H54 (cell line): ENCODE results near the gene TAB2.

Experiments used
- DNase-seq: peaks from one replicate; pipeline ENCODE4 v3.0.0; 2011; ENCODE audit warnings: low spot score, mixed read lengths; ENCODE audit not compliant: insufficient read length
- FAIRE-seq: peaks from 3 replicates; lab custom pipeline; 2011; peaks lifted over from hg19 to GRCh38; lab: Jason Lieb, UNC
- POLR2A ChIP-seq: IDR thresholded peaks from 2 replicates; pipeline ENCODE4 v1.6.1; 2011; ENCODE audit warnings: low read depth, mild to moderate bottlenecking, low read length

Gene TAB2

GRCh38 chr6:149405823-149406765 is 88.6 kb downstream of the TAB2 start:
- DNase-seq = no peak
- no peak for FAIRE-seq
- TF ChIP-seq POLR2A = no peak

GRCh38 chr6:149409617-149410016 is 92.1 kb downstream of the TAB2 start:
- no peak for TF ChIP-seq POLR2A
- no peak for FAIRE-seq

DNA sequence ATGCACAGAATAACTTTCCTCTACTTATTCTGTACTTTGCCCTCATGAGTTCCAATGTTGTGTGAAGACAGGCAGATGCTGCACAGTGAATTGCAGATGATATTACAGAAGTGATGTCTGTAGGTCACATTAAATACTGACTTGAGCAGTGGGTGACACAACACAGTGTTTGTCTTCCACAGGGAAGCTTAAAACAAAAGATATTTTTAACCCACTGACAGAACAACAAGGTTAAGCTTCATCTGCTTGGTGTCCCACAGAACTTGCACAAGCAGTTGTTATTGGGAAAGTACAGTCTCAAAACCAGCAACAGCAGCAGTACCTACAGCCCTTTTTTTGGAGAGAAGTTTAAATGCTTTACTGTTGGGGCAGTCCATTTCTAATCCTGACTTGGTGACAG is 93.0 kb downstream of the TAB2 start:
- DNase-seq (no peak), FAIRE-seq (no peak)
- TF ChIP-seq POLR2A = no peak

More at GRCh38 chr6:149409617-149410016, 92.1 kb downstream of the TAB2 start:
- no peak for DNase-seq

DNA sequence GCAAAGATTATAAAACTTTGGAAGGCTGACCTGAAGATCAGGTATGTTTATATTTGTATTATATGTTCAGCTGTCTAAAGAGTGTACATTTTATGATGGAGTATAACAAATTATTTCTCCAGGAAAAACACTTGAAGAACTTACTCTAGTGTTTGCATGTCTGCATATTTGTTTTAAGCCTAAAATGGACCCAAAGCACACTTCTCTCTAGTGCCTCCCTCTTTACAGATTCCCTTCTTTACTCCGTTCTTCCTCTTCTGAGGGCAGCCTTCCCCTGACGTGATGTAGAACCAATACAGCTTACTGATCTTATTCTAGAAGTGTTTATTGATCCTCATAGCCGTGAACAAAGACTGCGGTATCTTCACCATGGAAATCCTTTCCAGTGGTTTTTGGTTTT is 96.5 kb downstream of the TAB2 start:
- DNase-seq (no peak), FAIRE-seq (no peak)
- TF ChIP-seq POLR2A = no peak

- FAIRE-seq (no peak), DNase-seq (no peak)
- no peak for TF ChIP-seq POLR2A
Measured at GRCh38 chr6:149414821-149415220, 97.3 kb downstream of the TAB2 start.

DNA sequence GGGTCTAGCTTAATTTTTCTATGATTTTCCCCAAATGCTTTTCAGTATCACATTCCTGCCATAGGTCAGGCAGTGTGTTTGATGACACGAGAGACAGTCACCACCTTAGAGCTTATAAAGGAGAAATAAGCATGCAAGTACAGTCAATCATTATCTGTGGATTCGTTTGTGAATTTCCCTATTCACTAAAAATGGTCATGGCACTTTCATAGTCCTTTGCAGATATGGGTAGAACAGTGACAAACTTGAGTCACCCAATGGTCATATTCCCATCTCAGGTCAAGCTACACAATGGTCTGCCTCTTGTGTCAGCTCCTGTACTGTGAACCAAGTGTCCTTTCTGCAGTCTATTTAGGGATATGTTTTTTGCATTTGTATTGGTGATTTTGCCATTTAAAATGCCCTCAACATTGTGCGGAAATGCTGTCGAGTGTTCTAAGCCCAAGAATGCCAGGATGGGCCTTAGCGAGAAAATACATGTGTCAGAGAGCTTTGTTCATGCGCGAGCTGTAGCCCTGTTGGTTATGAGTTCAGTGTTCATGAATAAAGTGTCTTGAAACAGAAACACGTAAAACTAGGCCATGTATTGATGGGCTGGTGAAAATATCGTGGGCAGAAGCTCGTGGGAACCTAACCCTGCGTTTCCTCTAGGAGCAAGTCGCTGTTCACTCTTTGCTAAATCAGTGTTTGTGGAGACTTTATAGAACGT is 102.3 kb downstream of the TAB2 start:
- FAIRE-seq (no peak), DNase-seq (no peak)
- no peak for TF ChIP-seq POLR2A

DNA sequence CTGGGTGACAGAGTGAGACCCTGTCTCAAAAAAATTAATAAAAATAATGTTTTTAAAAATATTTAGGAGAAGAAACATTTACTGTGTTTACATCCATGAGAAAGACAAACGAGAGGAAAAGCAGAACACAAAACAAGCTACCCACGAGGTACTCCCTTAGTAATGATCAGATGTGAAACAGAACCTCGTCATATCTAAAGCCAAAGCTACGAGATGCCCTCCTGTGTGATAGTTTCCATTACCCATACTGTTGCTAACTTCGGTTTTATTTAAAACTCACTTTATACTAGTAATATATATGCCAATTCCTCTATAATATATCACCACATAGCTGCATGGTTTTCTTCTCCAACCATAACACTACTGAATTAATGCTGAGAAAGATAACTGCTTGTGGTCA is 103.6 kb downstream of the TAB2 start:
- no peak for DNase-seq
- FAIRE-seq = no peak
- no peak for TF ChIP-seq POLR2A

DNA sequence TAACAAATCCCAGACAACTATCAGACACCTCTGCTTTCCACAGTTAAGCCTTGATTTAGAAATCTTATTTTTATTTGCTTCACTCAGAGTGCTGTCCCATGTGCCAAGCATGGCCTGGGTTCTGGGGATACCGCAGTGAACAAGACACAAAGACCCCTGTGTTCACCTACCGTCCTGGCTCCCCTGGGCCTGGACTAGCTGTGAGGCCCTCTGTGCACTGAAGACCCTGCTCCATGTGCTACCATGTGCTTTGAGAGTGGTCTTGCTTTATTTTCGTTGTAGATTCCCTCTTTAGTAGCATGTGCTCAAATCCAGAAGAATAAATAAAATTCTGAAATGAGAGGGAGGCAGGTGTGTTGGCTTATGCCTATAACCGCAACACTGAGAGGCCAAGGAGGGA is 105.1 kb downstream of the TAB2 start:
- FAIRE-seq (no peak), DNase-seq (no peak)

GRCh38 chr6:149423964-149424440 is 106.5 kb downstream of the TAB2 start:
- TF ChIP-seq POLR2A = no peak
- DNase-seq (no peak), FAIRE-seq (no peak)

More for the DNA sequence above, 105.1 kb downstream of the TAB2 start:
- TF ChIP-seq POLR2A = no peak

DNA sequence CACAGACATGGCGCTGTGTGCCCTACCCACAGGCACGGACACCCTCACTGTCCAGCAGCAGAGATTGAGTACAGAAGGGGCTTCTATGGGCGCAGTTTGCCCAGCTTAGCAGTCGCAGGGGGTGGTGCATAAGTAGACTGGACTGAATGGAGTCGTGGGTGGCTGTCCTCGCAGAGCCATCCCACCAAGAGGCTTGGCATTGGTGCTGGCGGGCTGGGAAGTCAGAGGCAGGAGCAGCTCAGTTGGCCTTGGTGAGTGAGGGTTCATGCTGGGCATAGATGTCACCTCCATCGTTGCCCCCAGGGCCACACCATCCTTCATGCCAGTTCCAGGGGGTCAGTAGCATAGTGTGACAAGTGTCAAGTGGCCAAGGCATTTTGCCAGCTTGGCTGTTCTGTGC is 107.7 kb downstream of the TAB2 start:
- TF ChIP-seq POLR2A = no peak
- FAIRE-seq (no peak), DNase-seq (no peak)

- FAIRE-seq (no peak), DNase-seq (no peak)
- TF ChIP-seq POLR2A = no peak
Measured at GRCh38 chr6:149425754-149426153, 108.2 kb downstream of the TAB2 start.

- DNase-seq (no peak), FAIRE-seq (no peak)
- no peak for TF ChIP-seq POLR2A
Measured at GRCh38 chr6:149428606-149429005, 111.1 kb downstream of the TAB2 start.

GRCh38 chr6:149429427-149430360 is 112.2 kb downstream of the TAB2 start:
- FAIRE-seq (no peak), DNase-seq (no peak)
- TF ChIP-seq POLR2A = no peak
